ENCODE results near the gene ACTN4.

The ACTN4 gene

DNA sequence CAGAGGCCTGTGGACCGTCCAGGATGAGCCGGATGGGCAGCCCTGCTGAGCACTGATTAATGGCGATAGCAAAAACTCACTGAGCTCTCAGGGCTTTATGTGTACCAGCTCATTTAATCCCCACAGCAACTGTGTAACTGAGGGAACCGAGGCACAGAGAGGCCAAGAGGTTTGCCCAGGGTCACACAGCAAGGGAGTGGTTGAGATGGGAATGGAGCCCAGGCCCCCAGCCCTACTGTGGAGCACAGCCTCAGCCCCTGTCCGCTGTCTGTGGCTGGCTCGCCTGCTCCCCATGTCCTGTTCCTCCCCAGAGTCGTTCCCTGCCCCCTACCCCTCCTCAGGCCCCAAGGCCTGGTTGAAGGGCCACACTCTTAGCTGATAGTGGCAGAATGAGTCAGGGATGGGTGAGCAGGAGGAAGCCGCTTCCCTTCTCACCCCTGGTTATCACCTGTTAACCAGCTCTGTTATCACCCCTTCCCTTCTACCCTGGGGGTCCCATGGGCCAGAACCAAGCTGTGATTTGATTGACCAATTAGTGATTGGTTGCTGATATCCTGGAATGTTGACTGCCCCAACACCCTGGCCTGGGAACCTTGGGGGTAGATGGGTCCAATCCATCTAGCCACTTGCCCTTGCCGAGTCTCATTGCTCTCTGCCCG lies 75.6 kb downstream of the ACTN4 start:
- in situ Hi-C loops (cut with MboI; ENCODE audit: low sequenced_read_pairs), result no loop called here

DNA sequence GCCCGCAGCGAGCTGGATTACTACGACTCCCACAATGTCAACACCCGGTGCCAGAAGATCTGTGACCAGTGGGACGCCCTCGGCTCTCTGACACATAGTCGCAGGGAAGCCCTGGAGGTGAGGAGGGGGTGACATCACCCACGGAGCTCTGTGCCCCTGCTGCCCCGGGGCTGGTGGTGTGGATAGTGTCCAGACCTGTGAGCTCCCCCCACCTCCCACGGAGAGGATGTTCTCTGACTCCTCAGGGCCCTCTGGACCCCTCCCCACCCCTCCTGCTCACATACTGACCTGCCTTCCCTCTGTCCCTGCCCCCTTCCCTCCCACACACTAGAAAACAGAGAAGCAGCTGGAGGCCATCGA lies 76.1 kb downstream of the ACTN4 start:
- in situ Hi-C loops (cut with MboI; ENCODE audit: low sequenced_read_pairs), result no loop called here

DNA sequence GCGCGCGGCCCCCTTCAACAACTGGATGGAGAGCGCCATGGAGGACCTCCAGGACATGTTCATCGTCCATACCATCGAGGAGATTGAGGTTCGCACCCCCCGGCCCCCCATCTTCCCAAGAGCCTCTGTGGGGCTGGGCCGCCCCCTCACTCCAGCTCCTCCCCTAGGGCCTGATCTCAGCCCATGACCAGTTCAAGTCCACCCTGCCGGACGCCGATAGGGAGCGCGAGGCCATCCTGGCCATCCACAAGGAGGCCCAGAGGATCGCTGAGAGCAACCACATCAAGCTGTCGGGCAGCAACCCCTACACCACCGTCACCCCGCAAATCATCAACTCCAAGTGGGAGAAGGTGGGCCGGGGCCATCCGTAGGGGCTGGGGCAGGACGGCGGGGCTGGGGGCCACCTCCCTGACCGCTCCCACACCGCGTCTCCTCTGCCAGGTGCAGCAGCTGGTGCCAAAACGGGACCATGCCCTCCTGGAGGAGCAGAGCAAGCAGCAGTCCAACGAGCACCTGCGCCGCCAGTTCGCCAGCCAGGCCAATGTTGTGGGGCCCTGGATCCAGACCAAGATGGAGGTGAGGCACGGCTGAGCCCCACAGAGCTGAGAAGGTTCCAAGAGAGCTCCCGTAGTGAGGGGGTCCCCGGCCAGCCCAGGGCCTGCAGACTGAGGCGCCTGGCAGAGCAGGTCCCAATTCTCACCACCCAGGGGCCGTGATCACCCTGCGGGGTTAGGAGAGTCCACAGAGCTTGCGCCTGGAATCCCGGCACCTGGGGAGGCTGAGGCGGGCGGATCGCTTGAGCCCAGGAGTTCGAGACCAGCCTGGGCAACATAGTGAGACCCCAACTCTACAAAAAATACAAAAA lies 76.8 kb downstream of the ACTN4 start:
- in situ Hi-C loops (cut with MboI; ENCODE audit: low sequenced_read_pairs), result no loop called here

DNA sequence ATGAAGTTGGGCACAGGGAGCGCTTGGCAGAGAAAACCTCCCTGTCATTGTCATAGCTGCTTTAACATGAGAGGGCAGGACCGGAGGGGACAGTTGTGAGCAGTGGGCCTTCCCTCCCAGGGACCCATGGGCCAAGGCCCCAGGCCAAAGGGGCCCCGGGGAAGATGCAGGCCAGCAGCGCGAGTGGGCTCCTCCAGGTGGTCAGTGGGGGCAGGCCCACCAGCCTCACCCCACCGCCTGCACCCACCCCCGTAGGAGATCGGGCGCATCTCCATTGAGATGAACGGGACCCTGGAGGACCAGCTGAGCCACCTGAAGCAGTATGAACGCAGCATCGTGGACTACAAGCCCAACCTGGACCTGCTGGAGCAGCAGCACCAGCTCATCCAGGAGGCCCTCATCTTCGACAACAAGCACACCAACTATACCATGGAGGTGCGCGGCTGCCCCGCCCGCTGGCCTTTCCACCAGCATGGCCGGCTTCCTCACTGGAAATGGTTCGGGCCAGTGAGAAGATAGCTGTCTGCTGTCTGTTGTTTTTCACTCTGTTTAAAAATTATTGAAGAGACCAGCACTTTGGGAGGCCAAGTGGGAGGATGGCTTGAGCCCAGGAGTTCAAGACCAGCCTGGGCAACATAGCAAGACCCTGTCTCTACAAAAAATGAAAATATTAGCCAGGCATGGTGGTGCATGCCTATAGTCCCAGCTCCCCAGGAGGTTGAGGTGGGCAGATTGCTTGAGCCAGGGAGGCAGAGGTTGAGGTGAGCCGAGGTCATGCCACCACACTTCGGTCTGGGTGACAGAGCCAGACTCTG lies 78.2 kb downstream of the ACTN4 start:
- in situ Hi-C loops (cut with MboI; ENCODE audit: low sequenced_read_pairs), result no loop called here

DNA sequence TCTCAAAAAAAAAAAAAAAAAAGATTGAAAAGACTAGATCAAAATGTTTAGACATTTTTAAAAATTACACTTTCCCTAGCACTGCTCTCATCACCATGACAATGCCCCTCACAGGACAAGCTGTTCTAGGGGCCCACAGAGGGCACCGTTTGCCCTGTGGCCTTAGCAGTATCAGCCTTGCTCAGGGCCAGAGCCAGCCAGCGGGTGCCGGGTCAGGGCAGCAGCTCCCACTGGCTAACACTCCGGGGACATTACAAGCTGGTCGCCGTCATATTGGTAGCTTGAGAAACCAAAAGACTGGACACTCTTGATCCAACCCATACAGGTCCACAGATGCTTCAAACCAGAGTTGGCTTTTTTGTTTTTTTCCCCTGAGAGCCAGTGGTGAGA lies 78.8 kb downstream of the ACTN4 start:
- in situ Hi-C loops (cut with MboI; ENCODE audit: low sequenced_read_pairs), result no loop called here

DNA sequence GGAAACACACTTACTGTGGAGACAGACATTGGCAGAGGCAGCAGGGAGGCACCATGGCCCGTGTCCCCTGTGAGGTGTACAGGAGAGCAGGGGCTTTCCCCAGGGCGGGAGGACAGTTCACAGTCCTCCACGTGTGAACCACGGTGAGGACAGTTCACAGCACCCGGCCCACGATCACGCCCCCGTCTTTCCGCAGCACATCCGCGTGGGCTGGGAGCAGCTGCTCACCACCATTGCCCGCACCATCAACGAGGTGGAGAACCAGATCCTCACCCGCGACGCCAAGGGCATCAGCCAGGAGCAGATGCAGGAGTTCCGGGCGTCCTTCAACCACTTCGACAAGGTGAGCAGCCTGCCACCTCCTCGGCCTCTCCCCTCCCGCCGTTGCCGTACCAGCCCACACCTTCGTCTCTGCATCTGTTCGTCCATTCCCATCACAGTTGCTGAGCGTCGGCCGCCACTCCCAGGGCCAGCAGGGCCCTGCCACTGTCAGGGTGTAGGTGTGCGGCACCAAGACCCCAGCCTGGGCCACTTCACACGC lies 79.4 kb downstream of the ACTN4 start:
- in situ Hi-C loops (cut with MboI; ENCODE audit: low sequenced_read_pairs), result no loop called here

DNA sequence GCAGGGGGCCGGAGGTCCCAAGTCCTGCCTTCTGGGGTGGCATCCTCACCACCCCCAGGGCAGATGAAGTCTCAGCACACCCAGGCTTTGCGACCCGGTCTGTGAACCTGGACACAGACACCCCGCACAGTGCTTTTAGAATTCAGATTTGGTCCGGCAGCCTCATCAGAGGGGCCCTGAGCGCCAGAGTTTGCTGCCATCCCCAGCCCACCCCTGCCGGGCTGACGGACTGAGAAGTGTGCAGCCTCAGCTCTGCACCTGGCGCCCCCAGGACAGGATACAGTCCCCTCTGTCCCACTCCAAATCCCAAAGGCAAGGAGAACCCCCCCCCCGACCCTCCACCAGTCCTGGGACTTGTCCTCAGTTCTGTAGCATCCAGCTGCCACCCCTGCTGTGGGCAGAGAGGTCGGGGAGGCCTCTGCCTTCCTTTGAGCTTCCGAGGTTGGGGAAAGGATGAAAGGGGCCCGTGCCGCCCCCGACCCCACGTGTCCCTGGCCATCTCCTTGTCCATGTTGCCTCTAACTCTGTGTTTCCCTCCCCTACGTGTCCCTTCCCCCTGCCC lies 79.9 kb downstream of the ACTN4 start:
- in situ Hi-C loops (cut with MboI; ENCODE audit: low sequenced_read_pairs), result no loop called here

DNA sequence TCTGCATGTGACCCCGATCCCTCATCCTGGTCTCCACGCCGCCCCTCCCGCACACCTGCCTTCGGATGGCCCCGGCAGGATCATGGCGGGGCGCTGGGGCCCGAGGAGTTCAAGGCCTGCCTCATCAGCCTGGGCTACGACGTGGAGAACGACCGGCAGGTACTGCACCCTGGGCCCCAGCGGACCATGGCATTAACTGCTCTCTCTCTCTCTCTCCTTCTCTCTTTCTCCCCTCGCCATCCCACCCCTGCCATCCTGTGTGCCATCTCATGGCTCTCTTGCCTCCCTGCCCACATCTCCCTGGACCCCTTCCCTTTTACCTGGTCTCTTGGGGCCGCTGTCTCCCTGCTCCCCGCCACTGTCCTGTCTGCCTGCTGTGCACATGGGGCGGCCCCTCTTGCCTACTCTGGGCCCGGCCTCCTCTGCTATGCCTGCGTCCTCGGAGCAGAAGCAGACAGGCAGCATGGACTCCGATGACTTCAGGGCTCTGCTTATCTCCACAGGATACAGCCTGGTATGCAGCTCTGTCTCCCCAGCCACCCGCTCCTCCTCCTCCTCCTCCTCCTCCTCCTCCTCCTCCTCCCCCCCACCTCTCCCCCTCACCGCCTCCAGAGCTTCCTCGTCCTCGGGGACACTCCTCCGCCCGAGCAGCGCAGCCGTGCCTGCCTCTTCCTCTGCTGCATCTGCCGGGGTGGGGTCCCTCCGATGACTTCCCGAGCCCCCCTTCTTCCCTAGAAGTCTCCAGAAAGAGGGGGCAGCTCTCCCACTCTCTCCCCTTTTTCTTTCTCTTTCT lies 80.6 kb downstream of the ACTN4 start:
- in situ Hi-C loops (cut with MboI; ENCODE audit: low sequenced_read_pairs), result no loop called here

DNA sequence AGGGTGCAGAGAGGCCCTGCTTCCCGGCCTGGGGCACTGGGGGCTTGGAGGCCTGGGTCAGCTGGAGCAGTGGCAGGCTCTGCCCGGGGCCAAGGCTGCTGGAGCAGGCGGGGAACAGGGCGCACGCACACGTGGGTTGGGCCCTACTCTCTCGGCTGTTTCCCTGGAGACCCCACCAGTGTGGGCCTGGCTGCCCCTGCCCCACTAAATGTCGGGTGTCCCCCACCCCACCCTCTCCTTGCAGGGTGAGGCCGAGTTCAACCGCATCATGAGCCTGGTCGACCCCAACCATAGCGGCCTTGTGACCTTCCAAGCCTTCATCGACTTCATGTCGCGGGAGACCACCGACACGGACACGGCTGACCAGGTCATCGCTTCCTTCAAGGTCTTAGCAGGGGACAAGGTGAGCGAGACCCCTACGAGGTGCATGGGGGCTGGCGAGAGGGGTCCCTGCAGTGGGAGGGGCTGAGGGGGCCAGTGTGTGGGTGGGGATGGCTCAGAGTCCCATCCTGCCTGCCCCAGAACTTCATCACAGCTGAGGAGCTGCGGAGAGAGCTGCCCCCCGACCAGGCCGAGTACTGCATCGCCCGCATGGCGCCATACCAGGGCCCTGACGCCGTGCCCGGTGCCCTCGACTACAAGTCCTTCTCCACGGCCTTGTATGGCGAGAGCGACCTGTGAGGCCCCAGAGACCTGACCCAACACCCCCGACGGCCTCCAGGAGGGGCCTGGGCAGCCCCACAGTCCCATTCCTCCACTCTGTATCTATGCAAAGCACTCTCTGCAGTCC lies 81.5 kb downstream of the ACTN4 start:
- in situ Hi-C loops (cut with MboI; ENCODE audit: low sequenced_read_pairs), result no loop called here

DNA sequence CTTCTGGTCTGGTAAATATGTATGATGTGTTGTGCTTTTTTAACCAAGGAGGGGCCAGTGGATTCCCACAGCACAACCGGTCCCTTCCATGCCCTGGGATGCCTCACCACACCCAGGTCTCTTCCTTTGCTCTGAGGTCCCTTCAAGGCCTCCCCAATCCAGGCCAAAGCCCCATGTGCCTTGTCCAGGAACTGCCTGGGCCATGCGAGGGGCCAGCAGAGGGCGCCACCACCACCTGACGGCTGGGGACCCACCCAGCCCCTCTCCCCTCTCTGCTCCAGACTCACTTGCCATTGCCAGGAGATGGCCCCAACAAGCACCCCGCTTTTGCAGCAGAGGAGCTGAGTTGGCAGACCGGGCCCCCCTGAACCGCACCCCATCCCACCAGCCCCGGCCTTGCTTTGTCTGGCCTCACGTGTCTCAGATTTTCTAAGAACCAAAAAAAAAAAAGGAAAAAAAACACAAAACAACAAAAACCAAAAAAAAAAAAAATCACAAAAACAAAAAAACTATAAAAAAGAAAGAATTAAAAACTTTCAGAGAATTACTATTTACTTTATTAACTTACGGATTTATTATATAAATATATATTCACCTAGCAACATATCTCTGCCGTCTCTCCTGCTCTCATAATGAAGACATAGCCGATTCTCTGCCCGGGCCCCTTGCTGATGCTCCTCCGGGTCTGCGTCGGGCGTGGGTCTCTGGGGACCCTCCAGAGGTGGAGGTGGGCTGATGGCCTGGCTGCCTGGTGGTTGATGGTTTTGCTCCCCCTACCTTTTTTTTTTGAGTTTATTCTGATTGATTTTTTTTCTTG lies 82.4 kb downstream of the ACTN4 start:
- in situ Hi-C loops (cut with MboI; ENCODE audit: low sequenced_read_pairs), result no loop called here

DNA sequence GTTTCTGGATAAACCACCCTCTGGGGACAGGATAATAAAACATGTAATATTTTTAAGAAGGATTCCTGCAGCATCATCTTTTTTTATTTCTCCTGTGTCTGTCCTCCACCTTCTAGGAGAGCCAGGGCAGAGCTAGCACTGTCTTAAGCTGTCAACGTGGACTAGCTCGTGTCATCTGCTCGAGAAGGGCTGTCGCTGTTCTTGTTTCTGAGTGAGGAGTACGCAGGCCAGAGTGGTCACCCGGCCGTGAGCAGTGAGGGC lies 83.0 kb downstream of the ACTN4 start:
- in situ Hi-C loops (cut with MboI; ENCODE audit: low sequenced_read_pairs), result no loop called here

DNA sequence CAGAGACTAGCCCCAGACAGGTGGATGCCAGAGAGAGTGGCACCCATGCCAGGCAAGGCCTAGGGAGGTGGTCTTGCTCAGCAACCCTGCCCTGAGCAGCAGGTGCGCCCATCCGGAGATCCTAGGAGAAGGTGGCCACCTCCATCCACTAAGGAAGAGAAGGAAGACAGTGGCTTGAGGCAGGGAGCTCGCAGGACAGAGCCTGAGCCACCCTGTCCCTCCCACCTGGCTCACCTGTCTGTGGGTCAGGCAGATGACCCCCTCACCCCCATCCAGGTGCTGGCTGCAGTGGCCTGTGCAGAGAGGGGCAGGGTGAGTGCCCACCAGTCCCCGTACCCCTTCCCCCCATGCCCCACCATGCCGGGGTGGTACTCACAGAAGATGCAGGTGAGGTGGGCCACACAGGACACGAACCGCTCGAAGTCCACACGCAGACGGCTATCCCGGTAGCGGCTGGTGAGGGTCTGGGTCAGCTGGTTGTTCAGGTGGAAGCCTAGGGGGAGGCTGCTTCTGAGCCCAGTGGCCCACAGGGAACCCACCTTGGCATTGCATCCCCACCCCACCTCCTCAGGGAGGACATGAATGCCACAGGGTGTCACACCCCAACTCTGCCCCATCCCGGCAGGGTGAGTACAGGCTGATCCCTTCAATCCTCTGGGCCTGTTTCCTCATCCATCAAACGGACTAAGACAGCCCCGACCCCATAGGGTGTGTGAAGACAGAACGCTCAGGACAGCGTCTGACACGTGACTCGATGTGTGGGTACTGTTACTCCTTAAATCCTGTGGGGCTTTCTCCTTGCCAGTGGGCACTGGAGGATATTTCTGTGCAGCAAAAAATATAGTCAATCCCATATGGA lies 83.5 kb downstream of the ACTN4 start:
- in situ Hi-C loops (cut with MboI; ENCODE audit: low sequenced_read_pairs), result no loop called here

DNA sequence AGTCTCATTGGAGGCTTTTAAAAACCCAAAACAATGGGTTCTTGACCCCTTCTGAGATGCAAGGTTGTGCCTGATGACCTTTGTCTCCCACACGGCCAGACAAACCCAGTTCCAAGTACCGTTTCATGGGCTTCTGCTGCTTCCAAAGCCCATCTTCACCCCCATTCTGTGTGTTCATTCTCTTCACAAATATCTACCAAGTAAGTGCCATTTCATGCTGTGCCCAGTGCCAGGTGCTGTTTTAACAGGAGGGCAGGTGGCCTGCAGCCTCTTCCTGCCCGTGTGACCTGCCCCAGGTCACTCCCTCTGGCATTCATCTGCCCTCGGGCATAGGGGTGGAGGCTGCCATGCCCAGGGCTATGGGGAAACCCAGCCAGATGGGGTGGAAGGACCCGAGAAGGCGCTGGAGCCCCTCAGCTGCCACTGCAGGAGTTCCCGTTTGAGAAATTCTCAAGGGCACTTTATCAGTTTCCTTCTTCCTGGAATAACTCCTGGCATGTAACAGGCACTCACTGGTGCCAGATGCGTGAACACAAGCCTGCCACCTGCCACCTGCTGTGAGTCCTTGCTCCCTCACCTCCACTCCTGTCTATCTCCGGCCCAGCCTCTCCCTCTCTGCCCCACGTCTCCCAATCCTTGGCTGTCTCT lies 84.3 kb downstream of the ACTN4 start:
- in situ Hi-C loops (cut with MboI; ENCODE audit: low sequenced_read_pairs), result no loop called here

DNA sequence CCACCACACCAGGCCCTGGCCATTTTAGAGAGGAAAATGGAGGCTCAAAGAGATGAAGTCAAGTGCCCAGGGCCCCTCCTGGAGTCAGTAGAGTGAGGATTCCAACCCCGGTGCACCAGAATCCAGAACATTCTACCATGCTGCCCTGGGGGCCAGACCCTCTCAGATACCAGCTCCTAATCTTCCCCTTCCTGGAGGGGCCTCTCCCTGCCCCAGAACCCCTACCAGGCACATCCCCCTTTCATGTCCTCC lies 85.7 kb downstream of the ACTN4 start:
- in situ Hi-C loops (cut with MboI; ENCODE audit: low sequenced_read_pairs), result no loop called here

DNA sequence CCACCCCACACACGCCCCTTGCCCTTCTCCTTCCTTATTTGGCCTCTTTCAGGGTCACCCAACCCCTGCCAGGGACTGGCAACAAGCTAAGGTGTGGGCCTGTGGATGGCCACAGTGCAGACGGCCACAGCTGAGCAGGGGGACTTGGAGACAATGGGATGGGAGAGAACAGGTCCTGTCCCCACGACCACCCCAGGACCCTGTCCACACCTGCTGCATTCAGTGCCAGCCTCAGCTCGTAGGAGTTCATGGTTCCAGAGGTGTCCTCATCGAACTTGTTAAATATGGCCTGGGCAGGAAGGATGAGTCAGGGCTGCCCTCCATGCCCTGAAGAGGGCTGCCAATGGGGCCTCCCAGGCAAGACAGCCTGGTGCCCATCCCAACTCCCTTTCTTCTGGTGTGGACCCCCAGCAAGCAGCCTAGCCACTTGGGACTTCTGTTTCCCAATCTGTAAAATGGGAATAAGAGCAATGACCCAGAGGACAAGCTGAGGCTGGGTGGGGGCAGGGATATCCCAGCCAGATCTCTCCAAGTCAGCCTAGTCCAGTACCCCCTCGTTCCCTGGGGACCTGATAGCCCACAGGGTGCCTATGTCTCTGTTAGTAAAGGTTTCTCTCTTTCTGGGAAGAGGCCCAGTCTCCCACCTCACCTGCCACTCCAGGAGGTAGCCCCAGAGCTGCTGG lies 86.2 kb downstream of the ACTN4 start:
- in situ Hi-C loops (cut with MboI; ENCODE audit: low sequenced_read_pairs), result no loop called here

DNA sequence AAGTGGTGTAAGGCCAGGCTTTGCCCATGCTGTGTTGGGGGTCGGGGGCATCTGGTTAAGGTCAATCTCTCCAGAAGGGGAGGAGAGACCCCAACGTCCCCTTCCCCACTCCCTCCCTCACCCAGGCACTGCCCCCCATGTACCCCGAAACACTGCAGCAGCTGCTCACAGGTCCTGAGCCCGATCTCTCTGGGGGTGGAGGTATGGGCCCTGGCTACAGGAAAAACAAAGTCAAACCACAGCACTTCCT lies 86.7 kb downstream of the ACTN4 start:
- in situ Hi-C loops (cut with MboI; ENCODE audit: low sequenced_read_pairs), result no loop called here

DNA sequence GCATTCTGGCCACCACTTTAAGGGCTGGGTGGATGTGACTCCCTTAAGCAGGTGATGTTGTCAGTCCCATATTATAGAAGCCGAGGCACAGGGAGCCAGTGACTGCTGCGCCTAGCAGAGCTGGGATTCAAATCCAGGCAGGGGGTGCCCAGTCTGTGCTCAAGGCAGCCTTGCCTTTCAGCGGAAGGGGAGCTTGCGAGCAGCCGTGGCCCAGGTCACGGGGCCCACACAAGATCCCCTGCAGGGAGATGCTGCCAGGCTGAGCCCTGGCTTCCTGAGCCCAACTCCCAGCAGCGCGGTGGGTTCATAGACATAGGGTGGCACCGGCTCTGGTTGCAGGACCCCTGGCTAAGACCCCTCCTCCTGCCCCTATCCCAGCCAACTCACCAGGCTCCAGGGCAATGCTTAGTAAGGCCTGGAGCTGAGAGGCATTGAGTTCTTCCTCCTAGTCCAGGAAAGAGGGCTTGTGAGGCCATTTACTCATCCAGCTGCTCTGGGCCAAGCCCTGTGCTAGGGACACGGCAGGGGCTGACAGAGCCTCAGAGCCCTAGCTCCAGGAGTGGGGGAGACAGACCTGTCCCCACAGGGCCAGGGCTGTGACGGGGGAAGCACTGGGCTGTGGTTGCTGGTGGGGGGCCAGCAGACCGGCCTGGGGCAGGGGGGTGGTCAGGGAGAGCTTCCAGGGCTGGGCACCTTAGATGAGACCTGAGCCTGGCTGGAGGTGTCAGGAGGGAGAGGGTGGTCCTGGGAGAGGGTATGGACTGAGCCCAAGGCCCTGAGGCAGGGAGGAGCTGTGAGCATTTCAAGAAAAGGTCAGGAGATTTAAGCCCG lies 87.2 kb downstream of the ACTN4 start:
- in situ Hi-C loops (cut with MboI; ENCODE audit: low sequenced_read_pairs), result no loop called here
